ENCODE measurements around the gene BIRC6.

GRCh38 chr2:32617599-32618189 is 260.9 kb downstream of the BIRC6 start:
- TF ChIP-seq CTCF (IDR thresholded peaks at IDR 0.05) (no peak), POLR2A (IDR thresholded peaks at IDR 0.05) (no peak)
